NCI-H2196 (cell line): ENCODE results near the gene TYRP1.
"Not testable (repeated sequence)": the region's sequence is repeated elsewhere in the genome, so short reads cannot be mapped to it uniquely, and the experiment has no call there.

Experiments
- DNase-seq: peaks from one replicate; lab custom pipeline; 2025; ENCODE audit not compliant: unreplicated experiment; lab: John Stamatoyannopoulos, UW

Gene TYRP1

DNA sequence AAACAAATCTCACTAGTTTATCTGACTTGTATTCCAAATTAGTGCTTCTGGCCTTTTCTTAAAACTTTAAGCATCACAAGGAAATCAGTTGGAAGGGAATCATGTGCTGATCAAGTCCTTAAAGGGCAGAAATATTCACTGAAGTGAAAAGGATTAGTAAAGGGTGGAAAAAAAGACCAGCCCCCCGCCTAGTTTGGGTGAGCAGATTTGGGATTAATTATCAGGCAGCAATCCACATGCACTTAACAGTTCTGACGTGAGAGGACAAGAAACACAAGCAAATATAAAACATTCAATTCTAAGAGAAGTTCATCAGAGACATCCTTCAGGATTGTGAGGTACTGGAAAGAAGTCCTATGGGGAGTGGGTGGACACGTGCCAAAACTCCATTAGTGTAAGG, at the start of gene TYRP1:
TSS of gene TYRP1 (plus strand) at position 245 of the 400 bp plus-strand sequence. CDS start 612 bp downstream, outside the sequence.
- DNase-seq = no peak

- no peak for DNase-seq
These were observed 49.5 kb upstream of the TYRP1 start for GRCh38 chr9:12643686-12644085.

DNA sequence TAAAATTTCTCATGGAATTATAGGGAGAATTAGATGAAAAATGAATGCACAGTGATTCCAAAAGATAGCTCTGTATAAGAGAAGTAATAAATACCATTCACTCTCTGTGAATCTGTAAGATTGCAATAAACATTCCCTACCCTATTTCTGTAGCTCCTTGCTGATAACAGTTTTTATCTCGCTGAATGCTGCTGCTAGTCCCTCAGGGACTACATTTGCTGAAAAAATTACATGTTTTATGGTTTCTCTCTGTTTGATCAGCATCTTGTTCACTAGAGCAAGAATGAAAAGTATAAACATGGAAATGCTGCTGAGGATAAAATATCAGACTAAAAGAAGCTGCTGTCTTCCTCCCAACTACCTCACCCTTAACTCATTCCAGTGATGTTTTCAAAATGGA, 44.3 kb upstream of the TYRP1 start:
- DNase-seq = no peak

- DNase-seq = no peak
These were observed 42.1 kb upstream of the TYRP1 start for GRCh38 chr9:12651125-12651524.

DNA sequence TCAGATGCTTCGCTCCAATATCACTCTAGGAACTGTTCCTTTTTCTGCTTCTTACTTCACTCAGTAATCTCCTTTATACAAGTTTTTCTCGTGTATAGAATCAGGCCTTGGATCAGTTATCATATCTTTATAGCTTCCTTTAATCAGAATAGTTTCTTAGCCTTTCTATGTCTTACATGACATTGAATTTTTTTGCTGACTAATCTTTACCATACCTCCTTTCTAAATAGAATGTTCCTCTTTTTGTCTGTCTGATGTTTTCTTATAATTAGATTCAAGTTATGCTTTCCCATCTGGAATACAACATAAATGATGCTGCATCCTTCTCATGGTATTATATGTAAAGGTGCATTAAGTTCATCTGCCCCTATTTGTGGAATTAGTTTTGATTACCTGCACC, 40.2 kb upstream of the TYRP1 start:
- DNase-seq = no peak

- DNase-seq = no peak
These were observed 36.4 kb upstream of the TYRP1 start for GRCh38 chr9:12656803-12657202.

- DNase-seq = no peak
These were observed 36.0 kb upstream of the TYRP1 start for GRCh38 chr9:12657233-12657632.

DNA sequence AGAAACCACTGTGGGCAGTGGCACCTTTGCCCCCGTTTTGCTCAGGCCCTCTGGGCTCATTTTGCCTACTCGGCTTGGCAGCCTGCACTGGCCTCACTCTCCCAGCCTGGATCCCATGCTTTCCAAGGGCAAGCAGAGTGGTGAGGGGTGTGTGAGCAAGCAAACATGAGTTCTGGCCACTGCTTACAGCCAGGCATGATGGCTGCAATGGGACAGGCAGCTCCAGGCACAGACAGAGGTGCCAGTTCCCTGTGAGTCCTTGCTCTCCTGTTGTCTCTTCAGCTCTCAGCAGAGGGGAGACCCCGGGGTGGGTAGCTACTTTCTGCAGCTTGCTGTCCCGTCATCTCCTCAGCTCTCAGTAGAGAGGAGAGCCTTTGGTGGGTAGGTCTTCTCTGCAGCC, 35.2 kb upstream of the TYRP1 start:
- no peak for DNase-seq

GRCh38 chr9:12658531-12659209, 34.5 kb upstream of the TYRP1 start:
- DNase-seq = no peak

GRCh38 chr9:12659220-12659619, 34.0 kb upstream of the TYRP1 start:
- no peak for DNase-seq

DNA sequence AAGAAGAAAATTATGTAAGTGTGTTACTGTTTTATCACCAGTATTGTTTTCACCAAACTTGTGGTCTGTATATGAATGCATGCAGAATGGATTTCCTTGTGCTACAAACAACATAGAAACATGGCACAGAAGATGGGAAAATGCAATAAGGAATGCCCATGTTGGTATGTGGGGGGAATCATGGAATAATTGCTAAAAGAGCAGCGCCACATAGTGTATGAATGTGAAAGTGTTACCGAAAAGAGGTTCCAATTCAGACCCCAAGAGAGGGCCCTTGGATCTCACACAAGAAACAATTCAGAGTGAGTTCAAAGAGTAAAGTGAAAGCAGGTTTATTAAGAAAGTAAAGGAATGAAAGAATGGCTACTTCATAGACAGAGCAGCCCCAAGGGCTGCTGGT, 26.4 kb upstream of the TYRP1 start:
- DNase-seq = no peak

GRCh38 chr9:12667892-12668291, 25.3 kb upstream of the TYRP1 start:
- DNase-seq = no peak

GRCh38 chr9:12670006-12670405, 23.2 kb upstream of the TYRP1 start:
- DNase-seq = no peak

DNA sequence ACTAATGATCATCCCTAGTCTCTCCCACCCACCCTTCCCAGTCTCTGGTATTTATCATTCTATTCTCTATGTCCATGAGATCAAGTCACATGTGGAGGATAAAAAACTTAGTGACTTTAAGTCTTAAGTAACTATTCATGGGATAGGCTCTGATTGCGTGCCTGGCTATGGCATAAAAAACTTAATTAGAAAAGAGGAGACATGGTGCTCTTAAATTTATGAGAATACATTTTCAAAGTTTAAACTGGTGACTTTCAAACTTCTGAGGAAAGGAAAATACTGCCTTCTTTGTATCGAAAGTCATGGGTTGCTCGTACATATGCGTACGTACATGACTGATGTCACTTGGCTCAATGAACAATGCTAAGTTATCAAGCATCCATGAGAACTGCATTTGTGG, 18.2 kb upstream of the TYRP1 start:
- DNase-seq = no peak

DNA sequence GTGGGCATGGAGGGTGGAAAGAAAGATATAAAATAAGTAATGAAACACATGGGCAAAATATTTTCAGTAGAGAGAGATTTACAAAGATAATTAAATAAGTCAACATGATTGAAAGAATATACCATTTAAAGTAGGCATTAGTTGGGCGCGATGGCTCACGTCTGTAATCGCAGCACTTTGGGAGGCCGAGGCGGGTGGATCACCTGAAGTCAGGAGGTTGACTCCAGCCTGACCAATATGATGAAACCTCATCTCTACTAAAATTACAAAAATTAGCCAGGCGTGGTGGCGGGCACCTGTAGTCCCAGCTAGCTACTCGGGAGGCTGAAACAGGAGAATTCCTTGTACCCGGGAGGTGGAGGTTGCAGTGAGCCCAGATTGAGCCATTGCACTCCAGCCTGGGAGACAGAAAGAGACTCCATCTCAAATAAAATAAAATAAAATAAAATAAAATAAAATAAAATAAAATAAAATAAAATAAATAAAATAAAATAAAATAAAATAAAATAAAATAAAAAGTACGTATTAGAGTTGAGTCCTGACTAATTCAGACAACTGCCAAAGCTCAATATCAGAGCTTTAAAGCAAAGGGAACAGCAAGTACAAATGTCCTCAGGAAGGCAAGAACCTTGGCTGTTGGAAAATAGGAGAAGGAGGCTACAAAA, 15.6 kb upstream of the TYRP1 start:
- not testable (repeated sequence) for DNase-seq

DNA sequence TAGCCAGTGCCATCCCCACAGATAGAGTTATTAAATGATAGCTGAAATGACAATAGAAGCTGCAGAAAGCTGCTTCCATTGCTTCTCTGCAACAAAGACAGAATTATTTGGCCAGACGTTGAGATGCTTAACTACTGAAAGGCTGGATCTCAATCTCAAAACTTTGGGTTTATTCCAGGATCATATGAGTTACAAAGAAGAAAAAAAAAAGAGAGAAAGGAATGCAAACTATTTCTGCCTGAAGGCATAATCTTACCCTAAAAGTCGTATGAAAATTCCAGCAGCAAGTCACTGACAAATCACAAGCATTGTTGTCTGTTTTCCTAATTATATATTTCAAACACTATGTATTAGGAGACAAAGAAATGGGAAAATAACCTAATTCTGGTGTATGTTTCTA, 12.8 kb upstream of the TYRP1 start:
- DNase-seq = no peak

DNA sequence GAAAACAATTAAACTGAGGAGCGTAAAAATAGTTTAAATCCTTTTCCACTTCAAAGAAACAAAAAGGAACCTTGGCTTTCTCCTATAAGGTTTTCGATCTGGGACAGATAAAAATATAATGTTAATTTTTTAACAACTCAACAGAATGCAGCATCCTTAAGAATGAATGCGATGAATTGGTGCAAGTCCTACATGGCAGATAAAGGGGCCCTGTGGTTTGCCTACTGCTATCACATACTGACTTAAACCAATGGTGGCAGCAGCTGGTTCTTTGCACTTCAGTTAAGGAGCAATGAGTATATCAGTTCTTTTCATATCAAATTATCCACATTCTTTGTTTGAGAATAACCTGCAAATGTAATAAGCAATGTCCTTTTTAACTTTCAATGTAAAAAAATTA, 12.4 kb upstream of the TYRP1 start:
- DNase-seq = no peak

GRCh38 chr9:12681620-12682019, 11.6 kb upstream of the TYRP1 start:
- no peak for DNase-seq

DNA sequence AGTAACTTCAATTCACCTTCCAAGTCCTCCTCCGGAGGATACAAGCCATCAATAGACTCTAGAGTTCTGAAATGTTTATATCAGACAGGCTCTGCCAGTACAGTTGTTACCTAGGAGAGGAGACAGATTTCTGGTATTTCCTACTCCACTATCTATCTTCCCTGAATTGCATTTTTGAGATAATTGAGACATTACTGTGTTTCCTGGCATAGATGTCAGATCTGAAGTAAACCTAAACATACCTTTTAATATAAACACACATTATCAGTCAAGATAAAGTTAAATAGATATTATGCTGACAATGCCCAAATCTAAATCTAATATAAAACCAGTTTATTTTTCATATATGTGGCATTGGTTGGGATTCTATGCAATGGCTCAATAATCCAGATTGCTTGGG, 8.2 kb upstream of the TYRP1 start:
- DNase-seq = no peak

DNA sequence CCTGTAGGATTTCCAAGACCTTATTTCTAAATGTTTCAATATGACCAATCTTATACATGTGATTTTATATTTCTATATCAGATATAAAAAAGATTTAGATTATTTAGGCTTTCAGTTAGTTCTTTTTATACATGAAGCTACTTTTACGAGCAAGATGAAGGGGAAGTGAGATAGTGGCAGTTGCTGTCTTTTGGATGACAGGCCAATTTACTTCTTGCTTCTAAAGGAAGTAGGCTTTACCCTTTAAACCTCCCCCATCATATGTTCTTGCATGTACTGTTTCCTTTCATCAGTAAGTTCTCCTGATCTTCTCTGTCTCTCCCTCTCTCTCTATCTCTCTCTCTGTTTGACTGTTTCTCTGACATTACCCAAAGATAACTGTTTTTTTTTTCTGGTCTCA, 4.0 kb upstream of the TYRP1 start:
- no peak for DNase-seq

GRCh38 chr9:12694013-12694412, 828 bp downstream of the TYRP1 start:
- DNase-seq = no peak

GRCh38 chr9:12695474-12695873, 2.3 kb downstream of the TYRP1 start:
- no peak for DNase-seq
